OCI-LY7 (cell line): ENCODE results near the gene ODF2. TPM values are rescaled to one million over a fixed set of nuclear protein-coding genes. Genes with fewer than 3 reads are reported as not detected.

Experiments
- BruUV-seq: library from RNA; stranded (reverse); fragments of 400-500 nt; replicated peaks from 2 replicates; lab custom pipeline; 2021; lab: Mats Ljungman, UMichigan
- CTCF ChIA-PET: fragments of 300-600 bp; sonication (Branson Sonifier 250); formaldehyde crosslinking; loops from one replicate; lab custom pipeline; 2022; ENCODE audit warnings: antibody characterized with exemption; ENCODE audit not compliant: unreplicated experiment; lab: Charles Lee
- POLR2A ChIA-PET: fragments of 300-600 bp; sonication (Branson Sonifier 250); formaldehyde crosslinking; loops from one replicate; lab custom pipeline; 2022; ENCODE audit warnings: antibody characterized with exemption; lab: Charles Lee
- DNase-seq: peaks from one replicate; pipeline ENCODE4 v3.0.0-alpha.2; 2015; ENCODE audit warnings: low spot score
- H2AFZ ChIP-seq: fragments of 200-600 bp; sonication (generic), shearing (Covaris generic); 2 replicates; pipeline ENCODE4 v1.6.1; 2014; ENCODE audit warnings: mild to moderate bottlenecking, antibody characterized with exemption, low read length, moderate library complexity
- H3K27ac ChIP-seq: fragments of 200-600 bp; sonication (generic); 2 replicates; pipeline ENCODE4 v1.5.1; 2014; ENCODE audit warnings: mixed run types, low read depth, mild to moderate bottlenecking, moderate library complexity, low read length, inconsistent platforms; ENCODE audit not compliant: poor library complexity, severe bottlenecking
- H3K36me3 ChIP-seq: fragments of 200-600 bp; sonication (generic); 2 replicates; pipeline ENCODE4 v1.6.1; 2014; ENCODE audit warnings: mild to moderate bottlenecking, antibody characterized with exemption, low read length, moderate library complexity, mixed read lengths; ENCODE audit not compliant: insufficient read depth
- H3K4me1 ChIP-seq: fragments of 200-600 bp; sonication (generic); 2 replicates; pipeline ENCODE4 v1.5.1; 2014; ENCODE audit warnings: mild to moderate bottlenecking, low read length; ENCODE audit not compliant: insufficient read depth, poor library complexity, severe bottlenecking
- H3K4me2 ChIP-seq: fragments of 200-600 bp; sonication (generic); 2 replicates; pipeline ENCODE4 v1.6.1; 2014; ENCODE audit warnings: mild to moderate bottlenecking, low read length
- H3K4me3 ChIP-seq: fragments of 200-600 bp; sonication (generic); 2 replicates; pipeline ENCODE4 v1.5.1; 2014; ENCODE audit warnings: mild to moderate bottlenecking, low read depth, low read length; ENCODE audit not compliant: poor library complexity, severe bottlenecking
- H3K79me2 ChIP-seq: fragments of 200-600 bp; sonication (generic); 2 replicates; pipeline ENCODE4 v1.6.1; 2016; ENCODE audit warnings: low read depth, mild to moderate bottlenecking, low read length, moderate library complexity, mixed read lengths; ENCODE audit not compliant: insufficient read depth
- H3K9me2 ChIP-seq: fragments of 200-600 bp; sonication (generic); 2 replicates; pipeline ENCODE4 v1.6.1; 2016; ENCODE audit warnings: mild to moderate bottlenecking, low read length, mixed read lengths; ENCODE audit not compliant: insufficient read depth
- H3K9me3 ChIP-seq: fragments of 200-600 bp; sonication (generic); 2 replicates; pipeline ENCODE4 v1.6.1; 2014; ENCODE audit warnings: mild to moderate bottlenecking, mixed run types, low read length, mixed read lengths
- H4K20me1 ChIP-seq: fragments of 200-600 bp; sonication (generic); 2 replicates; pipeline ENCODE4 v1.6.1; 2014; ENCODE audit warnings: mild to moderate bottlenecking, antibody characterized with exemption, low read length, moderate library complexity, mixed read lengths; ENCODE audit not compliant: insufficient read depth
- CTCF ChIP-seq: fragments of 200-600 bp; sonication (generic); conservative IDR thresholded peaks from 2 replicates; pipeline ENCODE4 v1.5.1; 2014; ENCODE audit warnings: mild to moderate bottlenecking, antibody characterized with exemption, low read length, moderate library complexity, mixed read lengths
- EZH2phosphoT487 ChIP-seq: fragments of 200-600 bp; sonication (generic); IDR thresholded peaks from 2 replicates; pipeline ENCODE4 v1.6.1; 2018; ENCODE audit warnings: low read depth, borderline replicate concordance, mild to moderate bottlenecking, mixed run types, antibody characterized with exemption, low read length, moderate library complexity, mixed read lengths
- intact Hi-C: fragments of 100-400 bp; cut with micrococcal nuclease; formaldehyde crosslinking; loops from one replicate; pipeline ENCODE4 v1.10.0; 2022; ENCODE audit not compliant: unreplicated experiment
- total RNA-seq, 2 experiments: library from RNA; depleted of rRNA in 1 of 2; stranded (reverse); fragments of >200 nt in 1 of 2; shearing (Covaris generic) in 1 of 2; gene quantifications; 2 replicates each; pipeline ENCODE4 v1.2.3, GENCODE V29; 2014 to 2022

The ODF2 gene
- total RNA-seq, 2 experiments from 2014 or later: 84.4 to 93.1 TPM

GRCh38 chr9:128414461-128414860, 41.3 kb upstream of the ODF2 start:
- no peaks in the 10 kb centered on the region for H3K79me2 ChIP-seq
- no peak overlapping the region for H3K27ac ChIP-seq
- no peaks in the 10 kb centered on the region for H3K36me3 ChIP-seq
- H3K9me3 ChIP-seq: no peaks in the 10 kb centered on the region
- DNase-seq: no peak
- H3K4me1 ChIP-seq: peaks cover 10% of the 10 kb centered on the region
- H3K4me2 ChIP-seq: no peak overlapping the region
- no peaks in the 10 kb centered on the region for H3K9me2 ChIP-seq
- CTCF ChIA-PET: no interaction called here
- H3K4me3 ChIP-seq: no peak overlapping the region
- no TSS peak for BruUV-seq
- TF ChIP-seq CTCF (no peak), EZH2phosphoT487 (no peak)
- no peak overlapping the region for H2AFZ ChIP-seq
- POLR2A ChIA-PET: no interaction called here
- intact Hi-C loops: no loop called here
- H4K20me1 ChIP-seq: no peaks in the 10 kb centered on the region

DNA sequence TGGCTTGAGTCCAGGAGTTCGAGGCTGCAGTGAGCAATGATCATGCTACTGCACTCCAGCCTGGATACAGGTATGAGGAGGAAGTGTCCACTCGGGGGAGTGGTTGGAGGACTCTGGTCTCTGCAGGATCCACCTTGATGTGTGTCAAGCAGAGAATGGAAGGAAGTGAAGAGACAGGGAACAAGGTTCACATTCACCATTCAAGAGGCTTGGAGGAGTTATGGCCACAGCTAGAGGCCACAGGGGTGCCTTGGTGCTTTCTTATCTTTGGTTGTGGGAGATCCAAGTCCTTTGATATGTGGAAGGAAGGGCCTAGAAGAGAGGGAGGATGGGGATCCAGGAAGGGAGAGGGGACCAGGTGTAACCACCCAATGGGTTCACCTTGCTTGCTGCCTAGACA, 40.5 kb upstream of the ODF2 start:
- POLR2A ChIA-PET: no interaction called here
- no peak overlapping the region for H3K4me2 ChIP-seq
- H3K4me3 ChIP-seq: no peak overlapping the region
- intact Hi-C loops: no loop called here
- H3K36me3 ChIP-seq: no peaks in the 10 kb centered on the region
- no peak for TF ChIP-seq EZH2phosphoT487
- TF ChIP-seq CTCF: no peak
- no peaks in the 10 kb centered on the region for H3K79me2 ChIP-seq
- peaks cover 10% of the 10 kb centered on the region for H3K4me1 ChIP-seq
- no peak overlapping the region for H3K27ac ChIP-seq
- H3K9me3 ChIP-seq: no peaks in the 10 kb centered on the region
- CTCF ChIA-PET: no interaction called here
- no peaks in the 10 kb centered on the region for H3K9me2 ChIP-seq
- DNase-seq: no peak
- H4K20me1 ChIP-seq: no peaks in the 10 kb centered on the region
- no peak overlapping the region for H2AFZ ChIP-seq
- BruUV-seq: no TSS peak

GRCh38 chr9:128416014-128416413, 39.8 kb upstream of the ODF2 start:
- no peaks in the 10 kb centered on the region for H4K20me1 ChIP-seq
- POLR2A ChIA-PET: interaction anchor here (0.7 to 1.0 kb wide), 3 partner anchors 45 to 61 kb away, joined by 3 to 4 read pairs (median 3); partner anchors contain the start of gene URM1
- CTCF ChIA-PET: no interaction called here
- peaks cover 12% of the 10 kb centered on the region for H3K4me1 ChIP-seq
- H3K4me2 ChIP-seq: peak overlapping the region; percentile 45
- no peaks in the 10 kb centered on the region for H3K36me3 ChIP-seq
- H3K4me3 ChIP-seq: no peak overlapping the region
- peak overlapping the region; percentile 87; the same call in 1 of the 2 replicates for H2AFZ ChIP-seq
- no peaks in the 10 kb centered on the region for H3K9me2 ChIP-seq
- BruUV-seq: no TSS peak
- H3K27ac ChIP-seq: no peak overlapping the region
- no peaks in the 10 kb centered on the region for H3K79me2 ChIP-seq
- no peak for DNase-seq
- no peaks in the 10 kb centered on the region for H3K9me3 ChIP-seq
- intact Hi-C loops: no loop called here
- TF ChIP-seq CTCF: no peak
- TF ChIP-seq EZH2phosphoT487: no peak
